K562 (cell line): ENCODE results near the gene EBI3. TPM values are rescaled to one million over a fixed set of nuclear protein-coding genes. Genes with fewer than 3 reads are reported as not detected.
A peak's percentile ranks its signal among the peaks of the same experiment; 100 is the strongest.

Source experiments
- ATAC-seq: fragments of 200-7000 bp; cut with Tn5 transposase; 3 replicates; pipeline ENCODE4 v1.9.1; 2020; ENCODE audit warnings: moderate library complexity
- BruUV-seq: library from RNA; stranded (reverse); fragments of 400-500 nt; replicated peaks from 2 replicates; lab custom pipeline; 2021; lab: Mats Ljungman, UMichigan
- CTCF ChIA-PET: fragments of 300-600 bp; formaldehyde crosslinking; extraction: SDS; loops from one replicate; lab custom pipeline; 2021; ENCODE audit warnings: low intra/inter-chr PET ratio; lab: Yijun Ruan, JAX
- POLR2A ChIA-PET: fragments of 300-600, 350-650 bp; sonication (Branson Sonifier 250); formaldehyde crosslinking; extraction: SDS; loops from one replicate; lab custom pipeline; 2021; ENCODE audit warnings: antibody characterized with exemption, inconsistent platforms; lab: Yijun Ruan, JAX
- DNase-seq, 4 experiments: peaks; one replicate each; pipeline versions ENCODE4 v3.0.0 to v3.0.0-alpha.2; 2011 to 2018; ENCODE audit warnings: low spot score in 3 of 4, mixed read lengths in 3 of 4; ENCODE audit errors: extremely low read depth in 1 of 4
- FAIRE-seq: peaks from 2 replicates; lab custom pipeline; 2011; peaks lifted over from hg19 to GRCh38; lab: Jason Lieb, UNC
- H2AFZ ChIP-seq: 2 replicates; pipeline ENCODE4 v1.6.0; 2011; ENCODE audit warnings: low read depth, low read length, control low read depth, inconsistent platforms
- H3K27ac ChIP-seq: fragments of 200-600 bp; 3 replicates; pipeline ENCODE4 v1.8.0; 2011; ENCODE audit warnings: low read depth, mild to moderate bottlenecking, control low read depth, inconsistent platforms, low read length, moderate library complexity, mixed read lengths; ENCODE audit errors: extremely low read depth
- H3K27me3 ChIP-seq, 2 experiments: fragments of 300-600 bp in 1 of 2; 2 replicates in 1 of 2; 3 replicates in 1 of 2; pipeline versions ENCODE4 v1.6.0 to v1.8.0; 2011; ENCODE audit warnings: inconsistent platforms in 2 of 2, low read length in 2 of 2, mild to moderate bottlenecking in 1 of 2, mixed read lengths in 1 of 2, moderate library complexity in 1 of 2; ENCODE audit not compliant: control insufficient read depth in 2 of 2, insufficient read depth in 2 of 2
- H3K36me3 ChIP-seq: fragments of 300-600 bp; 3 replicates; pipeline ENCODE4 v1.8.0; 2011; ENCODE audit warnings: mild to moderate bottlenecking, low read length, inconsistent platforms; ENCODE audit not compliant: control insufficient read depth, insufficient read depth
- H3K4me1 ChIP-seq, 2 experiments: fragments of 200-600 bp in 1 of 2; replicated peaks in 1 of 2; 2 replicates in 1 of 2; 3 replicates in 1 of 2; pipeline versions ENCODE4 v1.5.1 to v1.8.0; 2011; ENCODE audit warnings: inconsistent platforms in 2 of 2, low read length in 2 of 2, mild to moderate bottlenecking in 1 of 2, mixed read lengths in 1 of 2, moderate library complexity in 1 of 2; ENCODE audit not compliant: control insufficient read depth in 2 of 2, insufficient read depth in 2 of 2
- H3K4me2 ChIP-seq: 2 replicates; pipeline ENCODE4 v1.6.1; 2011; ENCODE audit warnings: low read length, control low read depth, inconsistent platforms, mixed read lengths; ENCODE audit not compliant: insufficient read depth
- H3K4me3 ChIP-seq: fragments of 200-600 bp; sonication (generic), shearing (Covaris generic); 2 replicates; pipeline ENCODE4 v1.5.1; 2016; ENCODE audit warnings: control low read depth, inconsistent platforms
- H3K79me2 ChIP-seq: fragments of 200-600 bp; 3 replicates; pipeline ENCODE4 v1.8.0; 2011; ENCODE audit warnings: low read length, inconsistent platforms; ENCODE audit not compliant: control insufficient read depth, insufficient read depth
- H3K9ac ChIP-seq, 2 experiments: 2 replicates each; pipeline versions ENCODE4 v1.6.0 to v1.6.1; 2011; ENCODE audit warnings: low read depth in 2 of 2, low read length in 2 of 2, control low read depth in 1 of 2, inconsistent platforms in 1 of 2, mild to moderate bottlenecking in 1 of 2, mixed read lengths in 1 of 2; ENCODE audit not compliant: insufficient read depth in 1 of 2
- H3K9me1 ChIP-seq: one replicate; pipeline ENCODE4 v1.6.0; 2011; ENCODE audit warnings: inconsistent platforms, mild to moderate bottlenecking, low read length, moderate library complexity; ENCODE audit not compliant: control insufficient read depth, insufficient read depth
- H3K9me3 ChIP-seq: replicated peaks from 2 replicates; pipeline ENCODE4 v1.5.1; 2011; ENCODE audit warnings: low read depth, low read length, inconsistent platforms; ENCODE audit not compliant: control insufficient read depth, insufficient read depth
- H4K20me1 ChIP-seq: replicated peaks from 2 replicates; pipeline ENCODE4 v1.6.1; 2011; ENCODE audit warnings: low read length, inconsistent platforms, mixed read lengths; ENCODE audit not compliant: control insufficient read depth, insufficient read depth
- DMBX1 ChIP-seq: fragments of 250-450 bp; sonication (Bioruptor Pico); IDR thresholded peaks from 2 replicates; pipeline ENCODE4 v1.8.0; 2022; ENCODE audit warnings: inconsistent platforms, mild to moderate bottlenecking, moderate library complexity, borderline replicate concordance
- MXI1 ChIP-seq: IDR thresholded peaks from 2 replicates; pipeline ENCODE4 v1.6.1; 2011; ENCODE audit warnings: low read depth, mild to moderate bottlenecking, improper control_type of control experiment, low read length
- NFIC ChIP-seq: fragments of 450-650 bp; IDR thresholded peaks from 2 replicates; pipeline ENCODE4 v1.6.1; 2017; ENCODE audit warnings: mild to moderate bottlenecking, inconsistent platforms
- PRPF4 ChIP-seq: fragments of 200-400 bp; formaldehyde crosslinking; IDR thresholded peaks from one replicate; pipeline ENCODE4 v1.6.1; 2017; ENCODE audit warnings: low read length, low read depth, mild to moderate bottlenecking; ENCODE audit not compliant: insufficient read depth, poor library complexity, severe bottlenecking
- RAD51 ChIP-seq: fragments of 450-650 bp; IDR thresholded peaks from 2 replicates; pipeline ENCODE4 v1.7.1; 2016; ENCODE audit warnings: low read depth, mild to moderate bottlenecking, borderline replicate concordance
- ZNF24 ChIP-seq: fragments of 450-650 bp; IDR thresholded peaks from 2 replicates; pipeline ENCODE4 v1.6.1; 2016
- ZNF444 ChIP-seq: fragments of 250-450 bp; sonication (Bioruptor Pico); IDR thresholded peaks from 2 replicates; pipeline ENCODE4 v1.4.0; 2020; ENCODE audit warnings: mild to moderate bottlenecking, moderate library complexity
- ZNF511 ChIP-seq: sonication (generic); formaldehyde crosslinking; IDR thresholded peaks from 2 replicates; pipeline ENCODE4 v1.8.0; 2022; ENCODE audit warnings: mild to moderate bottlenecking, missing genetic modification reagents
- ZNF79 ChIP-seq: fragments of 250-450 bp; sonication (Bioruptor Pico); IDR thresholded peaks from 2 replicates; pipeline ENCODE4 v1.4.0; 2020; ENCODE audit warnings: low read depth, mild to moderate bottlenecking, moderate library complexity
- WGBS: fragments of 100-300 bp; shearing (Covaris generic); methylation state at CpG from one replicate; pipeline ENCODE4 v1.1.6; 2016; ENCODE audit warnings: low coverage, mixed read lengths; ENCODE audit not compliant: insufficient coverage; ENCODE audit errors: missing lambda C conversion rate; 5-methylcytosine and 5-hydroxymethylcytosine counted together
- in situ Hi-C: fragments of 300-500 bp; cut with MboI; formaldehyde crosslinking; loops from 4 replicates; pipeline ENCODE4 v1.15.0; 2018; ENCODE audit warnings: inconsistent platforms, mixed read lengths
- intact Hi-C: fragments of 100-400 bp; cut with micrococcal nuclease; formaldehyde crosslinking; loops from 2 replicates; pipeline ENCODE4 v1.14.2; 2022
- polyA plus RNA-seq, 8 experiments: library from polyadenylated mRNA; depleted of rRNA in 4 of 8; stranded (reverse) in 5 of 8; unstranded in 3 of 8; fragments of >200 nt; fragmentation: Nextera tagmentation in 2 of 8; fragmentation: Illumina TruSeq in 1 of 8; extraction: Ambion mirVana in 2 of 8; extraction: Trizol in 1 of 8; gene quantifications; 2 replicates each; pipeline versions ENCODE4 v1.2.1 to v1.2.3, GENCODE V29; 2011 to 2014; ENCODE audit warnings: inconsistent platforms in 1 of 8, missing spikeins in 1 of 8
- total RNA-seq, 7 experiments: library from RNA; depleted of rRNA in 6 of 7; stranded (reverse); fragments of >200 nt in 6 of 7; fragmentation: Illumina TruSeq in 2 of 7; extraction: Trizol in 2 of 7; gene quantifications; 2 replicates each; pipeline versions ENCODE4 v1.2.1 to v1.2.3, GENCODE V29; 2011 to 2021; ENCODE audit warnings: low replicate concordance in 1 of 7
- TF ChIP-seq, protein P1 (sequence below): fragments of 200-800 bp; sonication (Bioruptor generic); IDR thresholded peaks from 2 replicates; pipeline ENCODE4 v1.6.1; 2017; ENCODE audit warnings: missing genetic modification characterization, missing compliant biosample characterization
- TF ChIP-seq, protein P2 (sequence below): fragments of 450-650 bp; IDR thresholded peaks from 2 replicates; pipeline ENCODE4 v1.6.1; 2018; ENCODE audit not compliant: partially characterized antibody

The EBI3 gene
- total and polyA plus RNA-seq, 9 of the 15 experiments (the other 6 are each of a cell fraction or from before 2014, with no cell fraction given): 0.08 to 0.35 (median 0.22) TPM; not detected in 6

GRCh38 chr19:4186087-4186993 lies 43.0 kb upstream of the EBI3 start:
- Histone ChIP-seq H3K4me1 (peaks cover 6 to 27% of the 10 kb centered on the region in 2 experiments), H2AFZ (peak overlapping the region; percentile 75), H4K20me1 (no peaks in the 10 kb centered on the region), H3K27ac (no peak overlapping the region), H3K79me2 (peaks cover 8% of the 10 kb centered on the region), H3K4me2 (peak overlapping the region; percentile 40; the same call in 1 of the 2 replicates), H3K36me3 (no peaks in the 10 kb centered on the region), H3K9me1 (no peaks in the 10 kb centered on the region), H3K9ac (peak overlapping the region in 1 of 2 experiments; percentile 34; a peak in 1 of 4 replicates), H3K4me3 (no peak overlapping the region), H3K27me3 (no peaks in the 10 kb centered on the region; a peak in 1 of 5 replicates), H3K9me3 (no peaks in the 10 kb centered on the region)
- DNase-seq (peak; percentile 86 to 90 (median 87)), ATAC-seq (peak; percentile 87), FAIRE-seq (peak; percentile 90)
- ChIA-PET POLR2A (interaction anchor here (0.5 to 0.7 kb wide), 3 partner anchors 202 to 1003 kb away, joined by 3 to 4 read pairs (median 3); partner anchors contain the start of gene DAPK3), CTCF (interaction anchor here (0.8 kb wide), 1 partner anchor 200 kb away, joined by 4 read pairs; no protein-coding TSS in a partner anchor)
- in situ Hi-C loops: no loop called here
- no TSS peak for BruUV-seq
- intact Hi-C loops: loop anchor here (1.0 to 10.0 kb wide), 3 partner anchors 46 to 199 kb away; partner anchors contain the start of genes EEF2 and ZBTB7A
- 19% methylated on average over 22 of the region's 22 CpGs for WGBS
- TF ChIP-seq ZNF24 (no peak), ZNF511 (no peak), ZNF444 (no peak), PRPF4 (no peak), RAD51 (no peak), ZNF79 (CRISPR knock-in tag) (no peak), DMBX1 (CRISPR knock-in tag) (no peak), NFIC (no peak), MXI1 (no peak)
- TF ChIP-seq, protein P1, sequence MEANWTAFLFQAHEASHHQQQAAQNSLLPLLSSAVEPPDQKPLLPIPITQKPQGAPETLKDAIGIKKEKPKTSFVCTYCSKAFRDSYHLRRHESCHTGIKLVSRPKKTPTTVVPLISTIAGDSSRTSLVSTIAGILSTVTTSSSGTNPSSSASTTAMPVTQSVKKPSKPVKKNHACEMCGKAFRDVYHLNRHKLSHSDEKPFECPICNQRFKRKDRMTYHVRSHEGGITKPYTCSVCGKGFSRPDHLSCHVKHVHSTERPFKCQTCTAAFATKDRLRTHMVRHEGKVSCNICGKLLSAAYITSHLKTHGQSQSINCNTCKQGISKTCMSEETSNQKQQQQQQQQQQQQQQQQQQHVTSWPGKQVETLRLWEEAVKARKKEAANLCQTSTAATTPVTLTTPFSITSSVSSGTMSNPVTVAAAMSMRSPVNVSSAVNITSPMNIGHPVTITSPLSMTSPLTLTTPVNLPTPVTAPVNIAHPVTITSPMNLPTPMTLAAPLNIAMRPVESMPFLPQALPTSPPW (CRISPR knock-in tag): no peak
- TF ChIP-seq, protein P2, sequence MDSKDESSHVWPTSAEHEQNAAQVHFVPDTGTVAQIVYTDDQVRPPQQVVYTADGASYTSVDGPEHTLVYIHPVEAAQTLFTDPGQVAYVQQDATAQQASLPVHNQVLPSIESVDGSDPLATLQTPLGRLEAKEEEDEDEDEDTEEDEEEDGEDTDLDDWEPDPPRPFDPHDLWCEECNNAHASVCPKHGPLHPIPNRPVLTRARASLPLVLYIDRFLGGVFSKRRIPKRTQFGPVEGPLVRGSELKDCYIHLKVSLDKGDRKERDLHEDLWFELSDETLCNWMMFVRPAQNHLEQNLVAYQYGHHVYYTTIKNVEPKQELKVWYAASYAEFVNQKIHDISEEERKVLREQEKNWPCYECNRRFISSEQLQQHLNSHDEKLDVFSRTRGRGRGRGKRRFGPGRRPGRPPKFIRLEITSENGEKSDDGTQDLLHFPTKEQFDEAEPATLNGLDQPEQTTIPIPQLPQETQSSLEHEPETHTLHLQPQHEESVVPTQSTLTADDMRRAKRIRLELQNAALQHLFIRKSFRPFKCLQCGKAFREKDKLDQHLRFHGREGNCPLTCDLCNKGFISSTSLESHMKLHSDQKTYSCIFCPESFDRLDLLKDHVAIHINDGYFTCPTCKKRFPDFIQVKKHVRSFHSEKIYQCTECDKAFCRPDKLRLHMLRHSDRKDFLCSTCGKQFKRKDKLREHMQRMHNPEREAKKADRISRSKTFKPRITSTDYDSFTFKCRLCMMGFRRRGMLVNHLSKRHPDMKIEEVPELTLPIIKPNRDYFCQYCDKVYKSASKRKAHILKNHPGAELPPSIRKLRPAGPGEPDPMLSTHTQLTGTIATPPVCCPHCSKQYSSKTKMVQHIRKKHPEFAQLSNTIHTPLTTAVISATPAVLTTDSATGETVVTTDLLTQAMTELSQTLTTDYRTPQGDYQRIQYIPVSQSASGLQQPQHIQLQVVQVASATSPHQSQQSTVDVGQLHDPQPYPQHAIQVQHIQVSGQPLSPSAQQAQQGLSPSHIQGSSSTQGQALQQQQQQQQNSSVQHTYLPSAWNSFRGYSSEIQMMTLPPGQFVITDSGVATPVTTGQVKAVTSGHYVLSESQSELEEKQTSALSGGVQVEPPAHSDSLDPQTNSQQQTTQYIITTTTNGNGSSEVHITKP: peak; percentile 92
